GM12864 (cell line): Measurements from ENCODE around the gene LPIN1.
"Not testable (repeated sequence)": the region's sequence is repeated elsewhere in the genome, so short reads cannot be mapped to it uniquely, and the experiment has no call there.

ENCODE experiments used
- DNase-seq: peaks from one replicate; pipeline ENCODE4 v3.0.0-alpha.2; 2011; ENCODE audit warnings: low read depth
- H3K4me3 ChIP-seq: 2 replicates; pipeline ENCODE4 v1.5.1; 2011; ENCODE audit warnings: mild to moderate bottlenecking, low read depth, low read length, control low read depth
- TF ChIP-seq, protein P1 (sequence below): IDR thresholded peaks from 2 replicates; pipeline ENCODE4 v1.5.1; 2011; ENCODE audit warnings: low read depth, mild to moderate bottlenecking, moderate library complexity, low read length, control low read depth, inconsistent platforms; ENCODE audit errors: missing control alignments

The LPIN1 gene

GRCh38 chr2:11820650-11821049, 74.2 kb downstream of the LPIN1 start:
- H3K4me3 ChIP-seq: no peak overlapping the region
- no peak for DNase-seq
- TF ChIP-seq, protein P1, sequence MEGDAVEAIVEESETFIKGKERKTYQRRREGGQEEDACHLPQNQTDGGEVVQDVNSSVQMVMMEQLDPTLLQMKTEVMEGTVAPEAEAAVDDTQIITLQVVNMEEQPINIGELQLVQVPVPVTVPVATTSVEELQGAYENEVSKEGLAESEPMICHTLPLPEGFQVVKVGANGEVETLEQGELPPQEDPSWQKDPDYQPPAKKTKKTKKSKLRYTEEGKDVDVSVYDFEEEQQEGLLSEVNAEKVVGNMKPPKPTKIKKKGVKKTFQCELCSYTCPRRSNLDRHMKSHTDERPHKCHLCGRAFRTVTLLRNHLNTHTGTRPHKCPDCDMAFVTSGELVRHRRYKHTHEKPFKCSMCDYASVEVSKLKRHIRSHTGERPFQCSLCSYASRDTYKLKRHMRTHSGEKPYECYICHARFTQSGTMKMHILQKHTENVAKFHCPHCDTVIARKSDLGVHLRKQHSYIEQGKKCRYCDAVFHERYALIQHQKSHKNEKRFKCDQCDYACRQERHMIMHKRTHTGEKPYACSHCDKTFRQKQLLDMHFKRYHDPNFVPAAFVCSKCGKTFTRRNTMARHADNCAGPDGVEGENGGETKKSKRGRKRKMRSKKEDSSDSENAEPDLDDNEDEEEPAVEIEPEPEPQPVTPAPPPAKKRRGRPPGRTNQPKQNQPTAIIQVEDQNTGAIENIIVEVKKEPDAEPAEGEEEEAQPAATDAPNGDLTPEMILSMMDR: no peak

DNA sequence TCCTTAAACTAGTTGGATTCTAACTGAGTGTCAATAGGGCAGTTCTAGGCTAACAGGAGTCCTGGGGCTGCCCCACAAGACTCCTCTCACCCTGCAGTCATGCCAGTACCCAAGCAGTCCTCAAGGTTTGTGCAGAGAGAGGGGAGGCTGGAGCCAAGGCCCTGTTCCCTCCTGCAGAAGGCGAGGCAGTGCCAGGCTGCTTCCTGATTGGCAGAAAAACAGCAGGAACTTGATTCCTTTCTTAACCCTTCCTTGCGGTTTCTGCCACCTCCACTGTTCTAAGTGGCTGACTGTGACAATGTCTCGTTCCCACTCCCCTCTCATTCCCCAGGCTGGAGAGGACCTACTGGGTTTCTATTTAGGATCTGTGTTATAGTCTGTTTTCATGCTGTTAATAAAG, 75.3 kb downstream of the LPIN1 start:
- TF ChIP-seq, protein P1: no peak
- H3K4me3 ChIP-seq: no peak overlapping the region
- DNase-seq: no peak

GRCh38 chr2:11822359-11822745, 75.9 kb downstream of the LPIN1 start:
- DNase-seq, H3K4me3 ChIP-seq: not testable (repeated sequence)

GRCh38 chr2:11822746-11823451, 76.5 kb downstream of the LPIN1 start:
- no peak for DNase-seq
- TF ChIP-seq, protein P1: no peak
- no peak overlapping the region for H3K4me3 ChIP-seq

GRCh38 chr2:11824901-11825828, 78.7 kb downstream of the LPIN1 start:
- DNase-seq: no peak
- TF ChIP-seq, protein P1: no peak
- no peak overlapping the region for H3K4me3 ChIP-seq

GRCh38 chr2:11827547-11827946, 81.1 kb downstream of the LPIN1 start:
- no peak overlapping the region for H3K4me3 ChIP-seq
- no peak for DNase-seq
- TF ChIP-seq, protein P1: no peak

GRCh38 chr2:11828933-11829323, 82.5 kb downstream of the LPIN1 start:
- no peak overlapping the region for H3K4me3 ChIP-seq
- TF ChIP-seq, protein P1: no peak
- no peak for DNase-seq
